ENCODE measurements around the gene WWOX.

The WWOX gene

GRCh38 chr16:79093554-79093967, 994.1 kb downstream of the WWOX start:
- DNase-seq = no peak

DNA sequence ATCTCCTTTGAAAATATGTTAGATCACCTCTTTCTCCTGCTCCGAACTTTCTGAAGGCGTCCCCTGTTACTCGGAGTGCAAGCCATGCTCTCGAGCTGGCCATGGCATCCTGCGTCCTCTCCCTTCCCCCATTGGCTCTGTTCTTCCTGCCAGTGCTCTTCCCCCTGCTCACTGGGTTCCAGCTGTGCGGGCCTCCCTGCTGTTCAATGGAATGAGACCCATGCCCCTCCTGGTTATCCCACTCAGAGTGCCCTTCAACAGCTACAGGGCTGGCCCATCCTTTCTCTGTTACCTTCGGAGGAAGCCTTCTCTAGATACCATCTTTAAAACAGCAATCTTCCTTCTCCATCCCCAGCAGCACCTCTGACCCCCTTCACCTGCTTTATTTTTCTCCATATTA, 996.8 kb downstream of the WWOX start:
- no peak for DNase-seq

GRCh38 chr16:79097166-79097565, 997.7 kb downstream of the WWOX start:
- DNase-seq = no peak

DNA sequence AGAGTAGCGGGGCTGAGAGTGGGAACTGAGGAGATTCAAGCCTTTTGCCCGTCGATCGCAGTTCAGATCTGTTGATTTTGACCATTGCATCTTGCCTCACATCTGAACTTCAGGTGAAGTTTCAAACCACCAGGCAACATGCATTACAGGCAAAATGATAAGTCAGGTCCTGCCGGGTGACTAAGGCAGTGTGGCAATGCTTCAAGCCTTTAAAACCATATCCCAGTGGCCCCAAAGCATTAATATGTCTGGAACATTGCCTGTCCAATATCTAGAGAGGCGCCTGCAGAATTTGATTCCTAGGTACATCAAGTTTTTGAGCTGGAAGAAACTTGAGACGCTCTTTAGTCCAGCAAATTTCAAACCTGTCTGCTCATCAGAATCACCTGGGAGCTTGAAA, 998.3 kb downstream of the WWOX start:
- DNase-seq = no peak

DNA sequence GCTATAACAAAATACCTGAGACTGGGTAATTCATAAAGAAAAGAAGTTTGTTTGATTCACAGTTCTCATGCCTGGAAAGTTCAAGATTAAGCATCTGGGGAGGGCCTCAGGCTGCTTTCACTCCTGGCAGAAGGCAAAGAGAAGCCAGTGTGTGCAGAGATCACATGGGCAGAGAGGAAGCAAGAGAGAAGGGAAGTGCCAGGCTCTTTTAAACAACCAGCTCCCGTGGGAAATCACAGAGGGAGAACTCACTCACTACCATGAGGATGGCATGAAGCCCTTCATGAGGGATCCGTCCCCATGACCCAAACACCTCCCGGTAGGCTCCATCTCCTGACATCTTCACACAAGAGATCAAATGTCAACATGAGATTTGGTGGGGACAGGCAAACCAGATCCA, 999.5 kb downstream of the WWOX start:
- DNase-seq = no peak

- no peak for DNase-seq
Measured at GRCh38 chr16:79099716-79100115, 1000.3 kb downstream of the WWOX start.

- no peak for DNase-seq
Measured at GRCh38 chr16:79100447-79100846, 1001.0 kb downstream of the WWOX start.

DNA sequence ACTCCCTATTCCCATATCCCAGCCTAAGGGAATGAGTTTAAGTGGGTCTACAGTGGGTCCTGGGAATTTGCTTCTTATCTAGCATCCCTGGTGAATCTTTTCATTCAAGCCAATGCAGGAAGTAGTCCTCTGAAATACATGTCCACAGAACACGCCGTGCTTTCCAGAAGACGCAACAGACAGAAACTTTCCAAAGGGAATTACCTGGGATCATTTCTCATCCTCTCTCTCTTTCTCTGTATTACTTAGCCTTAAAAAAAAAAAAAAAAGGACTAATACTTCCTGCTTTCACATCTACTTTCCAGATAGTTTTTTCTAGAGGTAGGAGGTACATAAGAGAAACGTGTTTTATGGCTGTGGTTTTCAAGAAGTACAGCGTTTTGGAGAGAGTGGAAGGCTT, 1002.0 kb downstream of the WWOX start:
- DNase-seq = no peak

DNA sequence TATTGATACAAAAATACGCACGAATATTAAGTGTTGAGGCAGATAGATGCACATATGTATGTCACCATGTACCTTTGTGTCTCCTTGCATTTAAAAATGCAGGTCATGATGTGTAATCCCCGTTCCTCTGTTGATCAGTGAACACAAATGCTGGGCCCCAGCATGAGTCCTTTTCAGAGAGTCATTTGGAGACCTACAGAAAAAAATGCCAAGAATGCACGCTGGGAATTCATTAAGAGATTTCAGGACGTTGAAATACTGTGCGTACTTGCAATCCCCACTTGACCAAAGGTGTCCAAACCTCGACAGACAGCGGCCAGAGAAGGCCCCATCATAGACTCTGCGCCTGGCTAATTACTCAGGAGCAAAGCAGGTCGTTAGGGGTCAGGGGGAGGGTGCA, 1005.1 kb downstream of the WWOX start:
- no peak for DNase-seq

DNA sequence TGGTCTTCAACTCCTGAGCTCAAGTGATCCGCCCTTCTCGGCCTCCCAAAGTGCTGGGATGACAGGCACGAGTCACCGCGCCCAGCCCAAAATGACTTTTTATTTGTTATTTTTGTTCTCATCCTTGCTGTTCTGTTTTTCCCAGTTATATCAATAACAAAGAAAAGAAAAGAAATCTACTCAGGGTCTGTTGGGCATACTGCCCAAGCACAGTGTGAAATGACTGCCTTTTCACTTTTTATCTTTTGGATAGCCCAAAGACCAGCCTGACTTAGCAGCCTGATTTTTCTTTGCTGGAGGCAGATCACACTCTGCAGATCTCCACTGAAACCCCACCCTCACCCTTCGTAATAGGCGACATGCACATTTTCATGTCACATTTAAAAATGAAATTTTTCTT, 1007.8 kb downstream of the WWOX start:
- no peak for DNase-seq

GRCh38 chr16:79109771-79110170, 1010.3 kb downstream of the WWOX start:
- DNase-seq = no peak

GRCh38 chr16:79110242-79110641, 1010.8 kb downstream of the WWOX start:
- DNase-seq = no peak

GRCh38 chr16:79110953-79111352, 1011.5 kb downstream of the WWOX start:
- no peak for DNase-seq

DNA sequence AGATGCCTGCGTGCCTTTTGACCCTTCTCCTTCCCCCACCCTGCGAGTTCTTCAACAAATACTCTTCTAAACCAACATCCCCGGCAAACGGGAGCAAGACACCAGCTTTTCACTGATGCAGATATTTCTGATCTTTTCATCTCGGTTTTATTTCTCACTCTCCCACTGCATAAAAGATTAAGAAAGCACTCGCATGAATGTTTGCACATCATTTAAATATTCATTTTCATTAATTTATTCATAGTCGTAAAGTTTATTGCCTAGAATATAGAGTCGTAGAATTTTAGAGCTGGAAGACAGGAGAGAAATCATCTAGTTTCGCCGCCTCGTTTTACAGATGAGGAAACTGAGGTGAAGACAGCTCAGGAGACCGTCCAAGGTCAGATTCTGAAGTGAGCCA, 1013.0 kb downstream of the WWOX start:
- DNase-seq = no peak

DNA sequence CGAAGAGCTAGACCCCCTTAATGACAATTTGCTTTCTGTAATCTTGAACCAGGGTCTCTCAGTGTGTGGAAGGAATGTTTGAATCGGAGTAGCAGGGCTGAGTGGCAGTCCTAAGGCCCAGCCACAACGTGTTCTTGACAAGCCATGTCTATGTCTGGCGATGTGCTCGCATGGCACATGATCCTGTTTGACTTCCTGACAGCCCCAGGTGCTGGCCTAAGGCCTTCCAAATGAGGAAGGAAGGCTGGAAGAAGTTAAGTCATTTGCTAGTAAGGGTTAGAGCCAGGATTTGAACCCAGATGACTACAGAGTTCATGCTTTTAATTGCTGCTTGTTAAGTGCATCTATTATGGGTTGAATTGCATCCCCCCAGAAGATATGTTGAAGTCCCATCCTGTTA, 1014.4 kb downstream of the WWOX start:
- DNase-seq = no peak

GRCh38 chr16:79114759-79115158, 1015.3 kb downstream of the WWOX start:
- no peak for DNase-seq

GRCh38 chr16:79121906-79122305, 1022.5 kb downstream of the WWOX start:
- no peak for DNase-seq

- no peak for DNase-seq
Measured at GRCh38 chr16:79122343-79122742, 1022.9 kb downstream of the WWOX start.

GRCh38 chr16:79124016-79124756, 1024.7 kb downstream of the WWOX start:
- DNase-seq = no peak

DNA sequence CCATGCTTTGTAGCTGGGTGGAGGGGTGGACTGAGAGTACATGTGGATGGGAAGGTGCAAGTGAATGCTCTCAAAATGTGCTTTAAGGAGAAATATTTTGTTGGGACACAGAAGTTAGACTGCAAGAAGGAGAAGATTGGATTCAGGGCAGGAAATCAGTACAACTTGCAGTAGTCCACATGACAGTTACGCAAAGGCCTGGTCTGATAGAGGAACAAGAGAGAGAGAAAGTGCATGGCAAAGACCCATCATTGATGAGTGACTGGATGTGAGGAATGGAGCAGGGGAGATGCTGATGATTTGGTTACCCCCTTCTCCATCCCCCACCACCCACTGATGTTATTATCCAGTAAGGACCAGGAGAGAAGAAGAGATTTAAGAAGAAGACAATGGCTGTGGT, 1028.3 kb downstream of the WWOX start:
- DNase-seq = no peak

- no peak for DNase-seq
Measured at GRCh38 chr16:79128706-79129105, 1029.3 kb downstream of the WWOX start.

GRCh38 chr16:79130616-79131015, 1031.2 kb downstream of the WWOX start:
- DNase-seq = no peak

GRCh38 chr16:79131321-79132075, 1032.0 kb downstream of the WWOX start:
- no peak for DNase-seq

GRCh38 chr16:79132701-79133100, 1033.2 kb downstream of the WWOX start:
- no peak for DNase-seq

- DNase-seq = no peak
Measured at GRCh38 chr16:79134300-79134699, 1034.8 kb downstream of the WWOX start.
